ENCODE measurements around the gene SV2C.
"Not testable (repeated sequence)": the region's sequence is repeated elsewhere in the genome, so short reads cannot be mapped to it uniquely, and the experiment has no call there.

SV2C gene

DNA sequence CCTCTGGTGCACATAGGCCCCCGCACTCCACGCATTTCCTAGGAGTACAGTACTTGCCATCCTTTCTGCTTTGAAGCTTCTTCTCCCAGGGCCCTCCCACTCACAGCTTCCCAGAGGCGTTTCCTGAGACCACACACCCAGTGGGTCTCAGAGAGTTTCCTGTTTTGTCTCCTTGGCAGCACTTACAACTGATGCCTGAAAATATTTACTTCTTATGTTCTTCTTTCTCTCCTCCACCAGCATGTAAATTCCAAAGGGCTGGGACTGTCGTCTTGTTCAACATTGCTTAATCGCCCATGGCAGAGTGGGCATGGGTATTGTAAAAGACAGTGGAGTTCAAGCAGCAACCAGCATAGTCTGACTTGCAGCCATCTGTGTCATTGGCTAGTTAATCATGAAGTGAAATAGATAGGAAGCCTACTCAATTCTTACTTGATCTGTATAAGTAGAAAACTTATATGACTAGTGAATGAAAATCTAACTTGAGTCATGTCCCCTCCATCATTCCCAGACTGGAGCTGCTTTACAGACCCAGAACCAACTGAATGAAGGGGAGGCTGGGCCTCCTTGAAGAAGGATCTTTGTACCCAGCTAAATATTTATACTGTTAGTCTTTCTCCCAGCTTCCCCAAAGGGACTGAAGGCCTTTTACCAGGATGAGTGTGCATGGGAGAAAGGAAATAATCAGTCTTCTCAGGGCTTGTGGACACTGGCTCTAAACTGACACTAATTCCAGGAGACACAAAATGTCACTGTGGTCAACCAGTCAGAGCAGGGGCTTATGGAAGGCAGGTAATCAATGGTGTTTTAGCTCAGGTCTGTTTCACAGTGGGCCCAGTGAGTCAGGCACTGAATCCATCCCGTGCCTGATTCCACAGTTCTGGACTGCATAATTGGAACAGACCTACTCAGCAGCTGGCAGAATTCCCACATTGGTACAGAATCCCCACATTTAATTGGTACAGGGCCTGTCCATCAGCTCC, 116.4 kb downstream of the SV2C start:
- no peak for DNase-seq (ENCODE audit: low read depth in 1 of 2, low spot score in 1 of 2)

DNA sequence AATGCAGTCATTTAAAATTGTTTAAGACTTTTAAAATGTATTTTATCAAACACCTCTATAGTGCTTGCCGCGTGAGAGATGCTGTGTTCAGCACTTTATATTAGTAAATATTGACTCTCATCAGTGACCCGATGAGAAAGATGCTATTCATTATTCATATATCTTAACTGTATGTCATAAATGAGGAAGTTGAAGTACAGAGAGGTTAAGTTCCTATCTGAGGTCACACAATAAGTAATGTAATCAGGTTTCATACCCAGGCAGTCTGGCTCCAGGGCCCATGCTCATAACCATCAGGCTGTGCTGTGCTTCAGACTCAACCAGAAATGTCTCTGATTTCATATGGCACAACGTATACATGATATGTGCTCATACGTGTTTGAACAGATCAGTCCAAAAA, 119.0 kb downstream of the SV2C start:
- no peak for DNase-seq (ENCODE audit: low read depth in 1 of 2, low spot score in 1 of 2)

DNA sequence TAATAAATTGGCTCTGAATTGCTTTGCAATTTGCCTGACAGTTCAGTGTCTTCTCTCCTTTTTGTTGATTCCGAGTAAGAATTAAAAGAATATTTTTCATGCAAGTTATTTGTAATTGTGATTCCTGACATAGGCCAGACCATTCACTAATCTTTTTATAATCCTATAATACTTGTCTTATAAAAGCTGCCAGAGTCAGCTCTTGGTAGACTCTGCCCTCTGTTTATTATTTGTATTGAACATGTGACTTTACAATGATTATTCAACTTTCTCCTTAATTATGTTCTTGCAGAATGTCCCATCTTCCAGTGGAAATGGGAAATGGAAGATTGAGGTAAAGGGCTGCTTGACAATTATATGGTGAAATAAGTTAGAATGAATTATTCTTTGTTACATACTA, 121.0 kb downstream of the SV2C start:
- no peak for DNase-seq (ENCODE audit: low read depth in 1 of 2, low spot score in 1 of 2)

DNA sequence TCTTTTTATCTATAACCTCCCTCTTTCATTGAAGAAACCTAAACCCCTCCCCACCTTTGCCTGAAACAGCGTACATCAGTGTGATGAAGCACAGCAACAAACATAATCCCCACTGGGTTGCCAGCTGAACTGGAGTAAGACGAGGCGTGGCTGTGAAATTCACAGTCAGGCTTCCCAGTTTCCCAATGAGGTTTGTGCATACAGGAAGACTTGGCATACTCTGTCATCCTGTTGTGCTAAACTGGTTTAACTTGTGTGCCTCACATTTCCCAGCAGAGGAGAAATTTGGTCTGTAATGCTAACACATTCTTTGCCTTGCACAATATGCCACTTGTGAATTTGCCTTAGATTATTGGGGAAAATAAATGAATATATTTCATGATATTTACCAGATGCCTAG, 121.5 kb downstream of the SV2C start:
- no peak for DNase-seq (ENCODE audit: low read depth in 1 of 2, low spot score in 1 of 2)

DNA sequence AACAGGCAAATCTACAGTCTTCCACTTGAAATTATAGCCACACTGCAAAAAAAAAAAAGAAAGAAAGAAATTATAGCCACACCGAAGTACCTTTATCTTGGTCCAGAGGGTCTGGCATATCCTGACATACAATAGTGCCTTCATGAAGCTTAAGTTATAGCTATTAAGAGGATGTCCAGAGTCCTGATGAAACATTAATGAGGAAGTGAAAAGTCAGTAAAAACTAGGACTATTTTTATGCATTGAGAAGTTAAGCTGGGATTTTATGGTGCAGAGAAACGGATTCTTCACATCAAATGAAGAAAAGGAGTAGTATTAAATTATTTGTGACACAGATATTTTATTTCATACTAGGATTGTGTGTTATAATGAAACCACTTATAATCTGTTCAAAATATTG, 123.9 kb downstream of the SV2C start:
- DNase-seq (ENCODE audit: low read depth in 1 of 2, low spot score in 1 of 2), result no peak

DNA sequence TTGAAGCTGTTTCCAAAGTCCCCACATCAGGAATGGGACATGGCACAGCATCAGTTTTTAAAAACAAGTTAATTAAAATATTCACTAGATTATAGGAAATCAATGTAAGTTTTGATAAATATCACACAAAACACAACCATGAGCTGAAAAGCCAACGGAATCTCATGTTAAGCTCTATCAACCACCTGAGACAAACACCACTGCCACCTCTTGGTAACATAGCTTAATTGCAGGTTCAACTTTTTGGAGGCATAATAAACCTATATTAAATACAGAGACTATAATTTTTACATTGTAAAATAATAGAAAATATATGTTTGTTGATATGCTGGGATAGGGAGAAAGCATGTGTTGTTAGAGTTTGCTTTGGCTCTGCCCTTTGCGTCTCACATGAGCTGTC, 126.1 kb downstream of the SV2C start:
- no peak for DNase-seq (ENCODE audit: low read depth in 1 of 2, low spot score in 1 of 2)

DNA sequence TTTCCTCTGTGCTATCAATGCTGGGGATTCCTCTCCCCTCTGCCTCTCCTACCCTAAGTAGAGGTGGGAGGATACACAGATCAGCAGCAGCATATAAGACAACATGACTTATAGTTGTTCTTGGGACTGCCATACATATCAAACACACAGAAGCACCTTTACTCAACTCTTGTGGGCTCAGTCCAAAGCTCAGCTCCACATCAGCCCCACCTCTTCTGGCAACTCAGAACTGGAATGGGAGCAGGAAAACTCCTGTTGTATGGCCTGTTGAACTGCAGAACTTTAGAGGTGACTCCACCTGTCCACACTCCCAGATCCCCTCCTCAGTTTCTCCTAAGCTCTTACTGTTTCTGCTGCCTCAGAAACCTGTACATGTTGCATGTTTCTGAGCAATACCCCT, 127.8 kb downstream of the SV2C start:
- no peak for DNase-seq (ENCODE audit: low read depth in 1 of 2, low spot score in 1 of 2)

DNA sequence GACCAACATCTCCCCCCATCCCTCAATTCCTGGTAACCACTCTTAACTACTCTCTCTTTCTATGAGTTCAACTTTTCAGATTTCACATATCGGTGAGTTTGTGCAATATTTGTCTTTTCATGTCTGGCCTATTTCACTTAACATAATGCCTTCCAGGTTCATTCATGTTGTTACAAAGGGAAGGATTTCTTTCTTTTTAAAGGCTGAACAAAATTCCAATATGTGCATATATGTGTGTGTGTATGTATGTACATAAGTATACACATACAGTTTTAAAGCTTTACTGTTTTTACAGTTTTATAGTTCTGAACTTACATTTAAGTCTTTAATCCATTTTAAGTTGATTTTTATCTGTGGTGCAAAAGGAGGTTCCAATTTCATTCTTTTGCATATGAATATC, 130.7 kb downstream of the SV2C start:
- DNase-seq (ENCODE audit: low read depth in 1 of 2, low spot score in 1 of 2), result no peak

DNA sequence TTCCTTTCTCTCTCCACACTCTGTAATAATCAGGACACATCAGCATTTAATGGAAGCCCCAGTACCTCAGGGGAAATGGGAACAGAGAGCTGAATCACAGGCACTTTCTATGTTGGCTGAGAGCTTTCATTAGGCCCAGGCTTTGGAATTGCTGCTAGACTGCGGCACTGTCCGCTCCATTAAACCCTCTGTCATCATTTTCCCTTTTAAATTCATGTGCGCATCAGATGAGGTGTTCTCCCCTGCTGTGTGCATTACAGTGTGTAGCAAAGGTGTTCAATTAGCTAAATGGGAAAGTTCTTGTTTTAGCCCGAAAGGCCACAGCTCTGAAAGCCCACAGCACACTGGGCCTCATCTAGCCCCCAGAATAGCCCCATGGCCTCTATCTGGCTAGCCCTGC, 133.6 kb downstream of the SV2C start:
- DNase-seq (ENCODE audit: low read depth in 1 of 2, low spot score in 1 of 2), result no peak

DNA sequence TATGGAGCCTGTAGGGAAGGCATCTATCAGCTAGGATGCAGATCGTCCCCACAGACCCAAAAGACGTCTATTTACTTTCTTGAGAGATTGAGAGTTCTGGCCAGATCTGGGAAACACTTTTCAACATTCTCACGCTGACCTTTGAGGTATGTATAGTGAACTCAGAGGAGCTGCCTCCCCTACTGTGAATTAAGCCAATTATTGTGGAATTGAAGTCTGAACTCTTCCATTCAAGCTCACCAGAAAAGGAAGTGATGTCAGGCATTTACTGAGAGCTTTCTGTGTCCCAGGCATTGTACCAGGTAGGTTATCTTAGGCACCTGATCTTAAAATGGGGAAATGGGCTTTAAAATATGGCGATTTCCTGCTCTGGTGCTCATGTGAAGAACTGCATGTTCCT, 136.5 kb downstream of the SV2C start:
- DNase-seq (ENCODE audit: low read depth in 1 of 2, low spot score in 1 of 2), result no peak

DNA sequence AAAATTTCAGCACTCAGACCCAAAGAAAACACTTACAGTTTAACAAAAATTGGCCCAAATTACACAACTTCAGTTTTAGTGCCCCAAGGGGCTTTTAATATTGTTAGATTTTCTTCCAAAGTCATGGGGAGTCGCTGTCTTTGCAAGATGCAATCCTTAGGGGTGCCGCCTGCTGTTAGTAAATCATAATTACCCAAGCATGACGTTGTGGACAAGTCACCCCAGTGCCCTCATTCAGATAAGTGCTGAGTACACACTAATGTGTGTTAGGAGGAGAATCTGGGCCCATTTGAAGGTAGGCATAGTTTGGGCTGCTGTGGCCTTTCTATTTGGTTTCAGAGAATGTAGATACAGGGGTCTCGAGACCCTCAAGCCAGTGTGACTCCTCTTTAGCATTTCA, 138.1 kb downstream of the SV2C start:
- no peak for DNase-seq (ENCODE audit: low read depth in 1 of 2, low spot score in 1 of 2)

DNA sequence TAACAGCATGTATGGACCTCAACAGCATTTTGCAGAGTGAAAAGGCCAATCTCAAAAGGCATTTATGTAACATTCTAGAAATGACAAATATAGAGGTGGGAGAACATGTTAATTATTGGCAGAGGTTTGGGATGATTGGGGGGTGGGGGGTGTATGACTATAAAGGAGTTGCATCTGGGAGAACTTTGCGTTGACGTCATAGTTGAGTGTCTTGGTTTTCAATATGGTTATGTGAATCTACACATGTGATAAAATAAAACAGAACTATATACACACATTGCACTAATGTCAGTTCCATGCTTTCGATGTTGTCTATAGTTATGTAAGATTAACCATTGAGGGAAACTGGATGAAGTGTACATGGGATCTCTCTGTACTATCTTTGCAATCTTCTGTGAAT, 139.1 kb downstream of the SV2C start:
- no peak for DNase-seq (ENCODE audit: low read depth in 1 of 2, low spot score in 1 of 2)

DNA sequence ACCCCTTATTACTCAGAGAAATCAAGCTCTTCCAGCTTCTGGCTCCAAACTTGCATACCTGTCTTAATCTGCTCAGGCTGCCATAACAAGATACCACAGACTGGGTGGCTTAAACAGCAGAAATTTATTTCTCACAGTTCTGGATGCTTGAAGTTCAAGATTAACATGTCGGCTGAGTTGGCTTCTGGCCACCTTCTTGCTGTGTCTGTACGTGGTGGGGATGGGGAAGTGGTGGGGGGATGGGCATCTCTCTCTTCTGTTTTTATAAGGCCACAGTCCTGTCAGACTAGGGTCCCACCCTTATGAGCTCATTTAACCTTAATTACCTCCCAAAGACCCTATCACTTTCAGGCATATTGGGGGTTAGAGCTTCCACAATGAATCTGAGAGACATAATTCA, 140.5 kb downstream of the SV2C start:
- no peak for DNase-seq (ENCODE audit: low read depth in 1 of 2, low spot score in 1 of 2)

DNA sequence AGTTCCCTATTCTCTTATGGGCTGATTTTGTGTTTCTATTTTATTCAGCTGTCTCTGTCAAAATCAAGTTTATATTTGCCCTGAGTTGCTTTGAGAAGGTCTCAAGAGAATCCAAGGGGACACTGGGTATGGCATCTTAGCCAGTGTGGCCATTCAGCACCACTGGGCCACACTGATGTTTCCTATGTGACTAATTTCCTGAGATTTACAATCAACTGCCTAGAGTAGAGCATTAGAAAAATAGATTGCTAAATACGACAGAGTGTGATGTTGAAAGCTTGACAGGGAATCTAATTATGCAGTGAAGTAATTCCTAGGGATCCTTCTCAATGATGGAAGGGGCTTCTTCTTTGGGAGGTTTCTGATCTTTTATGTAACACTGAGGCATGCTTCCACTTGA, 141.7 kb downstream of the SV2C start:
- DNase-seq (ENCODE audit: low read depth in 1 of 2, low spot score in 1 of 2), result no peak

DNA sequence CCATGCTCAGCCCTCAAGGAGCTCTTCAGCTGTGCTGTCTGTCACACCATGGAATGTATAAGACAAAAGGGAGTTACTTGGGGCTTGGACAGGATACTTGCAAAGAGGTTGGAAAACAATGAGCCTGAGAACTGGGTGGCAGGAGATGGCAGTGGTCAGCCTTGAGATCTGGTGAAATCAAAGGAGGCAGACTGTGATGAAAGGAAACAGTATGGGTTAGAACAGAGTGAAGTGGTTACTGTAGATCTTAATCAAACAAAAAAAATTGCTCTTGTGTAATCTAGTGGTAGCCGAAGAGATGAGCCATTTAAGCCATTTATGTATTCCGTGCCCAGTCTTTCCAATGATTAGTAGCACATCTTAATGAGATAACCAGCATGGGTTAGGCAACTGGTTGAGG, 142.2 kb downstream of the SV2C start:
- no peak for DNase-seq (ENCODE audit: low read depth in 1 of 2, low spot score in 1 of 2)

DNA sequence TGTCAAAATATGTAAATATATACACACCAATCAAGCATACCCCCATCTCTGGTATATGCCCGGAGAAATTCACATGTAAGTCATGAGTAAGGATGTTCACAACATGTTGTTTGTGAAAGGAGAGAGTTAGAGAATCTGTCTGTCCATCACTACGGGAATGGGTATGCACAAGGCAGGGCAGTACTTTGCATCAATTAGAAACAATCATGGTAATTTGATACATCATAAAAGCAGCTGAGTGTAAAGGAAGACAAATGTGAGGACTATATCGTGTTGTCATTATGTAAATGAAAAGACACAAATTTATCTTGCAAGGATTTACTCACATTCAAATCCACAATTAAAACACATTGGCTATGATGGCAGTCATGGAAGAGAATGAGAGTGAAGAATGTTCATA, 146.7 kb downstream of the SV2C start:
- no peak for DNase-seq (ENCODE audit: low read depth in 1 of 2, low spot score in 1 of 2)

DNA sequence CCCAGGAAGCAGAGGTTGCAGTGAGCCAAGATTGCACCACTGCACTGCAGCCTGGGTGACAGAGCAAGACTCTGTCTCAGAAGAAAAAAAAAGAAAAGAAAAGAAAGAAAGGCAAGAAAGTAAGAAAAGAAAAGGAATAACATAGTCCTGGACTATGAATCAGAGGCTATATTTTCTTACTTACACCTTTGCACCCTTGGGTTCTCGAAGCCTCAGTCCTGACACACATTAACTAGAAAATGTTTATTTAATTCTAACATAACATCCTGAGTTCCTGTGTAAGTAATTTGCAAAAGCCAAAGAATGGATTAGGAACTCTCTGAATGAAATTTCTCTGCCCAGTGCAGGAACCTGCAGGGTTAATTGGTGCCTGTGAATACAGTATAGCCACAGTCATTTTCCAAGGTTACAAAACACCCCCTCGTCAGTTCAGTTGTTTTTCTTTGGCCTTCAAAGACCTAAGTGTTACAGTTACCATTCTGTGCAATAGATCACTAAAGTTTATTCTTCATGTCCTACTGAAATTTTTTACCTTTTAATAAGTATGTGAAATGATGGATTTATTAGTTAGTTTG, 147.6 kb downstream of the SV2C start:
- no peak for DNase-seq (ENCODE audit: low read depth in 1 of 2, low spot score in 1 of 2)

DNA sequence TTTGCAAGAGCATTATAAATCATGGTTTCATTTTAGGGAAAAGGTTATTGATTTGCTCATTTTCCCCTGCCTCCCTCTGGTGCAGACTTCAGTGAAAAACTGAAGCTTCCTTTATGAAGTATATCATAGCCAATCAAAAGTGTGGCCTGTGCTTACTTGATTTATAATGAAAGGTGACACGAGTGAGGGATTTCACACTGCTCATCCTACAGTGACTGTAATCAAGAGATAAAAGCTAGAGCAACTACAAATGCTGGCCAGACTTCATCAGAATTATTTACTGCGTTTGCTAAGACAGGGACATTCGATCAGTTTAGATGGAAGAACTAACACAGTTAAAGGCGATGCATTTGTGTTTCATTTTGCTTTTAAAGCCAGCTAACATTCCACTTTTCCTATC, 151.5 kb downstream of the SV2C start:
- DNase-seq (ENCODE audit: low read depth in 1 of 2, low spot score in 1 of 2), result no peak

DNA sequence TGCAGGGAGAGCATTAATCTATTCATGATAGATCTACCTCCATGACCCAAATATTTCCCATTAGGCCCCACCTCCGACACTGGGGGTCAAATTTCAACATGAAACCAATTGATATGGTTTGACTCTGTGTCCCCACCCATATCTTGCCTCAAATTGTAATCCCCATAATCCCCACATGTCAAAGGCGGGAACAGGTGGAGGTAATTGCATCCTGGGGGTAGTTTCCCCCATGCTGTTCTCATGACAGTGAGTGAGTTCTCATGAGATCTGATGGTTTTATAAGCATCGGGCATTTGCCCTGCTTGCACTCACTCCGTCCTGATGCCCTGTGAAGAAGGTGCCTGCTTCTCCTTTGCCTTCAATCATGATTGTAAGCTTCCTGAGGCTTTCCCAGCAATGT, 153.5 kb downstream of the SV2C start:
- no peak for DNase-seq (ENCODE audit: low read depth in 1 of 2, low spot score in 1 of 2)

DNA sequence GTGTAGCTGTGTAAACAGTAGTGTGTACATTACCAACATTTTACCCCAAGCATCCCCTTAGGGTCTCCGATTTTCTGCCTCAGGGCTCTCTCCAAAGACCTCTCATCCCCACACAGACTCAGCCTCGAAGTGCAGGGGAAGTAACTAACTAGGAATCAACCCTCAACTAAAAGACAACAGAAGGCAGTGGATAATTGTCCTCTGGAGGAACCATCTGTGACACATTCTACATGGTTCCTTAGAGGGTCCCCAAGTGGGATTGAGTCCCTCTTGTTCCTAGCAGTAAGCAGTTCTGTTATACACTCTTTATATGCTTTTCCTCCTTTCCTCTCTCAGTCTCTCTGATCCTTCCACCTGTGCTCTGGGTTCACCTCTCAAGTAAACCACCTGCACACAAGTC, 157.2 kb downstream of the SV2C start:
- DNase-seq (ENCODE audit: low read depth in 1 of 2, low spot score in 1 of 2), result no peak

DNA sequence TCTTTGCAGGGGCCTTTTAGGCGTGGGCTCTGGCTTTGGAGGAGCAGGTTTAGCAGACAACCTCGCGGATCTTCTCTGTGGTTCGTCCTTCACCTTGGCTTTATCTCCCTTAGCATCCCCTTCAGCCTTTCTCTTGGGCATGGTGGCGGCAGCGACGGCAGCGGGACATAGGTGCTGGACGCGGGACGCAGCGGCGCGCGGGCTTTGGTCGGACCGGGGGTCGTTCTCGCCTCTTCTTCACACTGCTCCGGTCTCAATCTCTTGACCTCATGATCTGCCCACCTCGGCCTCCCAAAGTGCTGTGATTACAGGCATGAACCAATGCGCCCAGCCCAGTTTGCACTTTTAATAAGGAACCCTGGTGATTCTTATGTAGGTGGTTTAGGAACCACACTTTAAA, 159.0 kb downstream of the SV2C start:
- not testable (repeated sequence) for DNase-seq (ENCODE audit: low read depth in 1 of 2, low spot score in 1 of 2)

DNA sequence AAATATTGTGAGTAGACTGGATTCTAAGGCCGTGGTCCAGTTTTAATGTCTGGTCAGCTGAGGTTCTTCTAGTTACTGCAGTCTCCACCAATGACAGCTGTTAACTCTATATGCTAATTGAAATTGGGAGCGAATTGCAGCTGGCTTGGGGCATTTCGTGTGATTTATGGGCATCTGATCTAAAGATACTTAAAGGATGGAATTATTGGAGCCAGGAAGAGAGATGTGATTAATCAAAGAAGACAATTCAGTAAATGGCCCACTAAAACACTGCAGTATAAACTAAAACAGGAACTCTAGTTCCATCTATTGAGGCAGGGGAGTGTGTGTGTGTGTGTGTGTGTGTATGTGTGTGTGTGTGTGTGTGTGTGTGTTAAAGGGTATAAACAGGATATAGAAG, 162.4 kb downstream of the SV2C start:
- no peak for DNase-seq (ENCODE audit: low read depth in 1 of 2, low spot score in 1 of 2)

DNA sequence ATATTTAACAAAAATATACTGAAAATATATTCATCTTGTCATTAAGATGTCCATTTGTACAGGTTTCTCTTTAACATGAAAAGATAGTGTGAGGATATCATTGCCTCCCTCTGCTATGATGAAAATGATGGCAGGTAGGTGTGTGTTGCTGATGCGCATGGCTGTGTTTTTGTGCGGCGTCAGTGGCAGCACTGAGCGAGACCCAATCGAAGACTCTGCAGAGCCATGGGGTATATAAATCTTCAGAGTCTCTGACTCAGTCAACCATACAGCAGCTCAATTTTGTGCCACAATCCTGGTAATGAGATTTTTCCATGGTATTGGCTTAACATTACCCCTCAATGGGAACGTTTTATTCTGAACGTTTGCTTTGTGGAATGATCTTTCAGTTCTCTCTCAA, 166.4 kb downstream of the SV2C start:
- DNase-seq (ENCODE audit: low read depth in 1 of 2, low spot score in 1 of 2), result no peak

All from activated T-helper 1 cell treated with anti-CD3 and anti-CD28 coated beads, Interleukin-2, amount 50 U/mL, for 16 hours (primary cell).